IMR-90 (cell line): ENCODE data around the gene CDK11B. TPM values are rescaled to one million over a fixed set of nuclear protein-coding genes. Genes with fewer than 3 reads are reported as not detected.

ENCODE experiments used
- ATAC-seq: fragments of 200-7000 bp; cut with Tn5 transposase; 2 replicates; pipeline ENCODE4 v1.9.1; 2020; ENCODE audit warnings: low read depth, mild to moderate bottlenecking, moderate library complexity
- BruUV-seq: library from RNA; stranded (reverse); fragments of 400-500 nt; replicated peaks from 2 replicates; lab custom pipeline; 2021; lab: Mats Ljungman, UMichigan
- CTCF ChIA-PET: fragments of 300-600 bp; formaldehyde crosslinking; extraction: SDS; loops from one replicate; lab custom pipeline; 2021; ENCODE audit warnings: antibody characterized with exemption; lab: Yijun Ruan, JAX
- POLR2A ChIA-PET: fragments of 300-600 bp; sonication (Branson Sonifier 250); formaldehyde crosslinking; loops from one replicate; lab custom pipeline; 2022; ENCODE audit warnings: antibody characterized with exemption; ENCODE audit not compliant: unreplicated experiment; lab: Charles Lee
- DNase-seq: peaks from one replicate; pipeline ENCODE4 v3.0.0; 2013
- H2AFZ ChIP-seq: replicated peaks from 2 replicates; pipeline ENCODE3; 2013; ENCODE audit warnings: low read length, mild to moderate bottlenecking; ENCODE audit not compliant: poor library complexity
- H2AK5ac ChIP-seq: 2 replicates; pipeline ENCODE4 v1.6.1; 2013; ENCODE audit warnings: low read depth, low read length, inconsistent platforms
- H2AK9ac ChIP-seq: replicated peaks from 2 replicates; pipeline ENCODE3; 2013; ENCODE audit warnings: mild to moderate bottlenecking, low read depth, low read length, moderate library complexity; ENCODE audit not compliant: poor library complexity
- H2BK120ac ChIP-seq: 2 replicates; pipeline ENCODE4 v1.6.1; 2013; ENCODE audit warnings: low read depth, low read length, inconsistent platforms
- H2BK15ac ChIP-seq: 3 replicates; pipeline ENCODE4 v1.6.1; 2013; ENCODE audit warnings: low read depth, low read length, inconsistent platforms
- H2BK20ac ChIP-seq: 2 replicates; pipeline ENCODE4 v1.6.1; 2013; ENCODE audit warnings: low read depth, mild to moderate bottlenecking, inconsistent platforms, low read length, moderate library complexity
- H2BK5ac ChIP-seq: 2 replicates; pipeline ENCODE4 v1.6.1; 2013; ENCODE audit warnings: mild to moderate bottlenecking, low read depth, low read length, inconsistent platforms; ENCODE audit not compliant: poor library complexity, severe bottlenecking
- H3K14ac ChIP-seq: replicated peaks from 2 replicates; pipeline ENCODE4 v1.6.1; 2013; ENCODE audit warnings: low read depth, low read length, inconsistent platforms
- H3K18ac ChIP-seq: 2 replicates; pipeline ENCODE4 v1.6.1; 2013; ENCODE audit warnings: low read depth, low read length, control low read depth
- H3K23ac ChIP-seq: 2 replicates; pipeline ENCODE4 v1.6.1; 2013; ENCODE audit warnings: low read depth, low read length, inconsistent platforms
- H3K27ac ChIP-seq: 2 replicates; pipeline ENCODE4 v1.5.1; 2013; ENCODE audit warnings: mild to moderate bottlenecking, control low read depth, low read length; ENCODE audit not compliant: insufficient read depth
- H3K27me3 ChIP-seq: 2 replicates; pipeline ENCODE4 v1.6.1; 2013; ENCODE audit warnings: low read length; ENCODE audit not compliant: control insufficient read depth, insufficient read depth
- H3K36me3 ChIP-seq: 2 replicates; pipeline ENCODE4 v1.6.1; 2013; ENCODE audit warnings: low read length, mixed read lengths; ENCODE audit not compliant: control insufficient read depth, insufficient read depth
- H3K4ac ChIP-seq: 2 replicates; pipeline ENCODE4 v1.6.1; 2013; ENCODE audit warnings: low read depth, low read length, inconsistent platforms
- H3K4me1 ChIP-seq: 2 replicates; pipeline ENCODE4 v1.6.1; 2013; ENCODE audit warnings: low read length, mixed read lengths; ENCODE audit not compliant: control insufficient read depth, insufficient read depth
- H3K4me2 ChIP-seq: 2 replicates; pipeline ENCODE4 v1.6.1; 2013; ENCODE audit warnings: low read depth, mild to moderate bottlenecking, control low read depth, low read length, moderate library complexity
- H3K4me3 ChIP-seq: 2 replicates; pipeline ENCODE4 v1.5.1; 2013; ENCODE audit warnings: low read depth, mild to moderate bottlenecking, control low read depth, low read length, moderate library complexity; ENCODE audit not compliant: insufficient read depth
- H3K56ac ChIP-seq: 2 replicates; pipeline ENCODE4 v1.6.1; 2013; ENCODE audit warnings: low read length, inconsistent platforms; ENCODE audit not compliant: insufficient read depth; ENCODE audit errors: extremely low read depth
- H3K79me1 ChIP-seq, 2 experiments: 2 replicates each; pipeline ENCODE4 v1.6.1; 2013; ENCODE audit warnings: low read length in 2 of 2, inconsistent platforms in 1 of 2, low read depth in 1 of 2
- H3K9ac ChIP-seq: 2 replicates; pipeline ENCODE4 v1.6.1; 2013; ENCODE audit warnings: low read depth, low read length, control low read depth
- H3K9me1 ChIP-seq: 2 replicates; pipeline ENCODE4 v1.6.1; 2013; ENCODE audit warnings: low read length, inconsistent platforms; ENCODE audit not compliant: insufficient read depth
- H3K9me3 ChIP-seq: 2 replicates; pipeline ENCODE4 v1.6.1; 2013; ENCODE audit warnings: low read length; ENCODE audit not compliant: control insufficient read depth, insufficient read depth
- H4K20me1 ChIP-seq: 2 replicates; pipeline ENCODE4 v1.6.1; 2013; ENCODE audit warnings: low read length, inconsistent platforms; ENCODE audit not compliant: insufficient read depth
- H4K5ac ChIP-seq: 2 replicates; pipeline ENCODE4 v1.6.1; 2013; ENCODE audit warnings: mild to moderate bottlenecking, low read depth, low read length, control low read depth
- H4K8ac ChIP-seq, 2 experiments: 2 replicates each; pipeline ENCODE4 v1.6.1; 2013; ENCODE audit warnings: low read depth in 2 of 2, low read length in 2 of 2, control low read depth in 1 of 2, inconsistent platforms in 1 of 2
- H4K91ac ChIP-seq: 2 replicates; pipeline ENCODE4 v1.6.1; 2013; ENCODE audit warnings: low read depth, low read length, inconsistent platforms; ENCODE audit not compliant: insufficient read depth
- BHLHE40 ChIP-seq: fragments of 150-350 bp; IDR thresholded peaks from 2 replicates; pipeline ENCODE4 v1.6.1; 2016; ENCODE audit warnings: mild to moderate bottlenecking, low read depth, low read length
- CHD1 ChIP-seq: IDR thresholded peaks from 2 replicates; pipeline ENCODE4 v1.6.1; 2012; ENCODE audit warnings: low read depth, low read length, improper control_type of control experiment
- ELK1 ChIP-seq: fragments of 150-350 bp; IDR thresholded peaks from 2 replicates; pipeline ENCODE4 v1.6.1; 2016; ENCODE audit warnings: low read depth, mild to moderate bottlenecking, low read length, moderate library complexity, borderline replicate concordance
- MAFK ChIP-seq: IDR thresholded peaks from 2 replicates; pipeline ENCODE4 v1.6.1; 2012; ENCODE audit warnings: low read depth, low read length, improper control_type of control experiment
- MAZ ChIP-seq: IDR thresholded peaks from 2 replicates; pipeline ENCODE4 v1.6.1; 2012; ENCODE audit warnings: low read depth, mild to moderate bottlenecking, low read length, improper control_type of control experiment, moderate library complexity, borderline replicate concordance
- MXI1 ChIP-seq: IDR thresholded peaks from 2 replicates; pipeline ENCODE4 v1.6.1; 2012; ENCODE audit warnings: low read depth, mild to moderate bottlenecking, low read length, moderate library complexity, borderline replicate concordance
- NFE2L2 ChIP-seq: fragments of 150-350 bp; IDR thresholded peaks from 2 replicates; pipeline ENCODE4 v1.6.1; 2016; ENCODE audit warnings: low read depth, mild to moderate bottlenecking, low read length
- POLR2A ChIP-seq: IDR thresholded peaks from 2 replicates; pipeline ENCODE4 v1.6.1; 2012; ENCODE audit warnings: mild to moderate bottlenecking, low read depth, low read length
- RAD21 ChIP-seq: IDR thresholded peaks from 2 replicates; pipeline ENCODE4 v1.6.1; 2012; ENCODE audit warnings: low read length, improper control_type of control experiment
- RCOR1 ChIP-seq: IDR thresholded peaks from 2 replicates; pipeline ENCODE4 v1.6.1; 2012; ENCODE audit warnings: mild to moderate bottlenecking, low read length, improper control_type of control experiment; ENCODE audit not compliant: insufficient replicate concordance
- RFX5 ChIP-seq: IDR thresholded peaks from 2 replicates; pipeline ENCODE4 v1.8.0; 2012; ENCODE audit warnings: low read depth, mild to moderate bottlenecking, low read length, moderate library complexity
- SMC3 ChIP-seq: fragments of 150-350 bp; IDR thresholded peaks from 2 replicates; pipeline ENCODE4 v1.6.1; 2016; ENCODE audit warnings: low read depth, mild to moderate bottlenecking, antibody characterized with exemption, low read length, moderate library complexity
- USF2 ChIP-seq: fragments of 150-350 bp; IDR thresholded peaks from 2 replicates; pipeline ENCODE4 v1.6.1; 2017; ENCODE audit warnings: mild to moderate bottlenecking, antibody characterized with exemption, low read length, low read depth
- WGBS, 2 experiments: methylation state at CpG; one replicate each; pipeline versions ENCODE4 v1.1.5 to v1.1.7; 2013; ENCODE audit warnings: missing lambda C conversion rate in 2 of 2; ENCODE audit not compliant: insufficient read length in 1 of 2; ENCODE audit errors: extremely low coverage in 2 of 2; 5-methylcytosine and 5-hydroxymethylcytosine counted together
- dilution Hi-C: fragments of 300-500 bp; cut with HindIII; formaldehyde crosslinking; loops from one replicate; pipeline ENCODE4 v1.14.3; 2018; ENCODE audit warnings: low sequenced_read_pairs; ENCODE audit not compliant: unreplicated experiment
- in situ Hi-C: fragments of 300-500 bp; cut with MboI; formaldehyde crosslinking; loops from 3 replicates; pipeline ENCODE4 v1.14.3; 2019; ENCODE audit warnings: low sequenced_read_pairs, inconsistent platforms, mixed read lengths
- intact Hi-C: fragments of 100-400 bp; cut with micrococcal nuclease; formaldehyde crosslinking; loops from 2 replicates; pipeline ENCODE4 v1.10.0; 2022
- polyA plus RNA-seq, 3 experiments: library from polyadenylated mRNA; depleted of rRNA; stranded (reverse); fragments of >200 nt; gene quantifications; 2 replicates each; pipeline ENCODE4 v1.2.3, GENCODE V29; 2012; ENCODE audit warnings: low replicate concordance in 1 of 3
- total RNA-seq: library from RNA; depleted of rRNA; stranded (reverse); fragments of >200 nt; gene quantifications from 2 replicates; pipeline ENCODE4 v1.2.3, GENCODE V29; 2012

The CDK11B gene
- total and polyA plus RNA-seq, 2 of the 4 experiments (the other 2 are of a cell fraction) = 8.2 to 19.1 TPM

GRCh38 chr1:1630191-1630964, 28.4 kb downstream of the CDK11B start:
- Histone ChIP-seq H3K9me1 (no peaks in the 10 kb centered on the region), H3K4me1 (no peaks in the 10 kb centered on the region; the same call in 1 of the 2 replicates), H2AK5ac (no peak overlapping the region), H3K9me3 (no peaks in the 10 kb centered on the region), H4K8ac (no peak overlapping the region), H2BK20ac (no peak overlapping the region), H3K4me3 (no peak overlapping the region), H3K9ac (no peak overlapping the region), H3K18ac (no peak overlapping the region), H3K36me3 (peaks cover 21% of the 10 kb centered on the region), H2AFZ (no peak overlapping the region), H4K20me1 (no peaks in the 10 kb centered on the region), H3K79me1 (no peaks in the 10 kb centered on the region), H3K56ac (no peak overlapping the region), H4K91ac (no peak overlapping the region), H3K14ac (no peak overlapping the region), H3K4me2 (no peak overlapping the region), H3K27me3 (no peaks in the 10 kb centered on the region), H2BK15ac (no peak overlapping the region), H4K5ac (no peak overlapping the region), H2AK9ac (no peak overlapping the region), H3K27ac (no peak overlapping the region), H2BK120ac (no peak overlapping the region), H3K23ac (no peak overlapping the region), H2BK5ac (no peak overlapping the region), H3K4ac (no peak overlapping the region)
- CTCF ChIA-PET = no interaction called here
- no peak for DNase-seq
- no TSS peak for BruUV-seq
- POLR2A ChIA-PET = no interaction called here
- no peak for TF ChIP-seq POLR2A
- no peak for TF ChIP-seq ELK1
- no peak for TF ChIP-seq RCOR1
- TF ChIP-seq RAD21 = no peak
- no peak for TF ChIP-seq BHLHE40
- no peak for TF ChIP-seq CHD1
- TF ChIP-seq RFX5 = no peak
- no peak for TF ChIP-seq USF2
- TF ChIP-seq MAZ = no peak
- TF ChIP-seq SMC3 = no peak
- TF ChIP-seq MAFK = no peak
- TF ChIP-seq MXI1 = no peak
- no peak for TF ChIP-seq NFE2L2
- intact Hi-C loops = no loop called here
- dilution Hi-C loops = no loop called here
- WGBS, 2 experiments = 47% methylated on average over 11 of the region's 81 CpGs; no CpG with 5 or more reads in 1 of the 2 experiments
- in situ Hi-C loops = no loop called here
- ATAC-seq = no peak
